Measurements from ENCODE around the gene ARSG.
"Not testable (repeated sequence)": the region's sequence is repeated elsewhere in the genome, so short reads cannot be mapped to it uniquely, and the experiment has no call there.

ARSG gene

GRCh38 chr17:68290955-68291835 is at the start of gene ARSG, which contains the start of gene SLC16A6:
Gene ARSG, plus strand, starts transcription at chr17:68291495. Its CDS starts 15,999 bp downstream, at chr17:68307494.
Gene SLC16A6, minus strand, starts transcription at chr17:68291127. Its CDS starts 12,807 bp downstream, at chr17:68278320.
- peak in 53 of 58 donors; percentile 7 to 83 (median 53) for DNase-seq

DNA sequence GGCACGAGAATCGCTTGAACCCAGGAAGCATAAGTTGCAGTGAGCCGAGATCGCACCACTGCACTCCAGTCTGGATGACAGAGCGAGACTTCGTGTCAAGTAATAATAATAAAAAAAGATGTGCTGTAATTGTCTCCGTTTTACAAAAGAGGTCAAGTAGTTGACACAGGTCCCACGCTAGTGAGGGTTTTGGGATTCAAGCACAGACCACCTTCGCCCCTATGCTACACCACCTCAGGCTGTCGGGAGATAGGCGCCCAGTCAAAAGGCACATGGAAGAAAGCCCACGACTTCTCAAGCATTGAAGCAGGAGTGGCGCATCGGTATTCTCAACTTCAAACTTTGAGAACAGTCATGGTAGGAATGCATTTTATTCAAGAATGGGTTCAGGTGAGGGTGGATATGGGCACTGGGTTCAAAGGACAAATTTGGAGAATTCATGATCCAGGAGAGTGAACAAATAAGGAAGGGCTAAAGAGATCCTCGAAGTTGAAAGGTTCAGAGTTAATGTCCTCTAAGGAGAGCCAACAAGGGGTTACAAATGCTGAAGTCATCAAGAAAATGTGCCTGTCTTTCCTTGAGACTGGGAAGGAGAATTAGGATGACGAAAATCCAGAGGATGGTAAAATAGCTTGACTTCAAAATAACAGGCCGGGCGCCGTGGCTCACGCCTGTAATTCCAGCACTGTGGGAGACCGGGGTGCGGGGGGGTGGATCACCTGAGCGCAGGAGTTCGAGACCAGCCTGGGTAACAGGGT is 44.8 kb upstream of the ARSG start:
- no peak for DNase-seq

DNA sequence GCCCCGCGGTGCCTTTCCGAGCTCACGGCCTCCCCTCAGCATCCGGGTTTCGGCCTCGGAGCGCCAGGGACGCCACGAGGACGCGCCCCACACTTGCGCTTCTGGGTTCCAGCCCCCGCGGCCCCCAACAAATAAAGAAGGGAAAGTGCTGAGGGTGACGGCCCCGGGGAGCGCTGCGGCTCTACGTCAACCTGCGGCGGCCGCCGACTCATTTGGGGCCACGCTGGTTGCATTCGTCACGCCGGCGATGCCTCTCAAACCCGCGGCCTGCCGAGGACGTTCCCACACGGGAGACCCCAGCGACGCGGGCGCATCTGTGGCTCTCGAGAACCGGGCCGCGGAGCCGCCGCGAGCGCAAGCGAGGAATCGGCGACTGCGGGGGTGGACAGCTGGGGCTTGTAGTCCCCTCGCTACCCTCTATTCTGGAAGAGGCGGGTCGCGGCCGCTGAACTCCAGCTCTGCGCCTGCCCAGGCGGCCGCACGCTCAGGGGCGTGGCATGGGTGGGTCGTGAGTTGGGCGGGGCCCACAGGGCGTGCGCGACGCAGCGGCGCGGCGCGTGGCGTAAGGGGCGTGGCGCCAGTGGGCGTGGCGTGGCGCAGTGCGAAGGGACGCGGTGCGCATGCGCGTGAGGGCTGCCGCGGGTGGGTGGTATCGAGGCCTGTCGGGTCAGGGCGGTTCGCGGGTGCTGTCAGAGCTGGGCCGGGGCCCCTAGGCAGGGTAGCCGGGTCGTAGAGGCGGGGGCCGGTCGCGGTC is 43.7 kb upstream of the ARSG start, which contains the start of gene AMZ2:
AMZ2 (plus strand) TSS at position 599 of the 754 bp plus-strand sequence. CDS start 2,145 bp downstream, outside the sequence.
- DNase-seq = peak; percentile 59 to 99 (median 95)

DNA sequence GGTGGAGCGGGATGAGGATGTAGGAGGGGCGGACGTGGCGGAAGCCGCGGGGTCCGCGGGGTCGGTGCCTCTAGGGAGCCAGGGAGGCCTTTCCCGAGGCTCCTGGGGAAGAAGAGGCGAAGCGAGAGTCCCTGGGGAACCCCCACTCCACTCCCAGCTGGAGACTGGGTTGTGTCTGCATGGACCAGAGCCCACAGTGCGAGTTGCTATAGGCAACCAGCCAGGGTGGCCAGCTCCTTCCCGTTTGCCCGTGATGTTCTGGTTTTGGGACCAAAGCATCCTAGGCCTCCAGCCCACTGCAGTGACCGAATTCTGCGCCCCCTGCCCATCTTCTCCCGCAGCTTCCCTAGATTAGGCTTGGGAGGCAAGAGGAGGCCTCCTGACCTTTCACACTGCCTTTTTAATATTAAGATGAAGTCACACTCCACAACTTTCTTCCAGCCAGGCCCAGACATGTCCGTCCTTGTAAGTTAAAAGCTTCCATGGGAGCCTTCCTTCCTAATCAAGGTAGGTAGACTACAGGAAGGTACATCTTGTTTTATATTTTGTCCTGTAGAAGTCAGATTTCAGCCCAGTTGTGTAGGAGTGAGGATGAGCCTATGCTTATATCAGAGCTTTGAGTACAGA is 43.0 kb upstream of the ARSG start:
- DNase-seq = peak in 30 of 58 donors; percentile 51 to 88 (median 78)

DNA sequence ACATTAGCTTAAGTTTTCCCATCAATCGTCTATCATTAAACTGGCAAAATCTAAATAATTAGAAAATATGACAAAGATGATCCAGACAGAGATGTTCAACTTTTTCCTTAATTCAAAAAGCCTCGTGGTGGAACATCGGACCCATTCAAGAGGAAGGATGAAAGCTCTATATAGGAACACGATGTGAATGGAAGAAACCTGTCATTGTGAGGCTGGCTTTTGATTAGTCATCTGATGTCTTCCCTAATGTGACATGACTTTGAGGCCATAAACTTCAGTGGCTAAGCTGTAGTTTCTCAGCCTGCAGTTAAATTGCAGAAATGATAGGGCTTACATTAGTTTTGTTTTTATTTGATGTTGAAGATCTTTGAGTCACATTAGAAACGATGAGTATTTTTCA is 42.4 kb upstream of the ARSG start:
- DNase-seq = no peak

GRCh38 chr17:68249354-68249765 is 41.9 kb upstream of the ARSG start:
- DNase-seq = no peak

- DNase-seq = not testable (repeated sequence)
Measured at GRCh38 chr17:68253426-68253825, 37.9 kb upstream of the ARSG start.

GRCh38 chr17:68255151-68255550 is 36.1 kb upstream of the ARSG start:
- no peak for DNase-seq

DNA sequence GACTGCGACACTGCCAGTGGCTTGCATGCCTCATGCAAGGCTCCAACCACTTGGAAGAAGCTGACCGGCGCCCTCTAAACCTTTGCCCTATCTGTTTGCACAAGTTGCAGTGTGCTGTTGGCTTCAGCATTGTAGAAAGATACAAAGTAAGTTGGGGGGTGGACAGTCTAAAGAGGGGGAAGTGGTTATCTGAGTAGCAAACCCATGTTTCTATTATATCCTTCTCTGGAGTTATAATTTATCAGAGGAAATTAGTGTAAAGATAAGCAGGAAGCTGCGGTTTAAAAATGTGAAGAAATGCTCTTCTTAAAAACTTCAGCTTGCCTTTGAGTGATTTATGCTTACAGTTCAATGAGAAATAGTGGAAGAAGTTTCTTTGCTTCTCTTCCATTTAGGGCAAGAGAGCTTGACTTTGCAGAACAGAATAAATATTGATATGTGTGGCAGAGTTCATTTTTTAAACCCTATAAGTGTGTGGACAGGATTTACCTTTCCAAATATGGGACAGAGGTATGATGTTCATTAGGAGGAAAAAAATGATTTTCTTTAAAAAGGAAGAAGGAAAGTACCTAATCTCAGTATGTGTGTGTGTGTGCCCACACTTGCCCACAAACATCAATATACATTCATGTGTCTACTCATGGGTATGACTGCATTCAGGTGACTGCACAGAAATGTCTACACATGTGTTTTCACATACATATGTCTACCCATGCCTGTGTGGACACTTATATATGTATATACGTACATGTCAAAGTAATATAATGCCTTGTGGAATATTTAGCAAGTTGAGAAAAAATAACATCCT is 35.4 kb upstream of the ARSG start:
- DNase-seq = no peak

- DNase-seq = not testable (repeated sequence)
Measured at GRCh38 chr17:68256701-68257100, 34.6 kb upstream of the ARSG start.

- DNase-seq = no peak
Measured at GRCh38 chr17:68257934-68258333, 33.4 kb upstream of the ARSG start.

GRCh38 chr17:68258890-68259647 is 32.2 kb upstream of the ARSG start:
- peak in 10 of 58 donors; percentile 2 to 44 (median 16) for DNase-seq

DNA sequence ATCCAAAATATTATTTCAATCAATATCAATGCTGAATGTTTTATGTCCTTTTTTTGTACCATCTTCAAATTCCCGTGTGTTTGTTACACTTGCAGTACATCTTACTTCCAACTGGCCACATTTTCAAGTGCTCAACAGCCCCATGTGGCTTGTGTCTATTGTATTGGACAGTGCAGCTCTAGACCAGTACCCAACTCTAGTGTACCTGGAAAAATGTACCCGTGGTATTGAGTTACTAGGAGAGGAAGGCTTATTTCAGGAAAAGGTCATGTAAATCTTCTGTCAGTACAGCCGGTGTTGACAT is 31.7 kb upstream of the ARSG start:
- not testable (repeated sequence) for DNase-seq

DNA sequence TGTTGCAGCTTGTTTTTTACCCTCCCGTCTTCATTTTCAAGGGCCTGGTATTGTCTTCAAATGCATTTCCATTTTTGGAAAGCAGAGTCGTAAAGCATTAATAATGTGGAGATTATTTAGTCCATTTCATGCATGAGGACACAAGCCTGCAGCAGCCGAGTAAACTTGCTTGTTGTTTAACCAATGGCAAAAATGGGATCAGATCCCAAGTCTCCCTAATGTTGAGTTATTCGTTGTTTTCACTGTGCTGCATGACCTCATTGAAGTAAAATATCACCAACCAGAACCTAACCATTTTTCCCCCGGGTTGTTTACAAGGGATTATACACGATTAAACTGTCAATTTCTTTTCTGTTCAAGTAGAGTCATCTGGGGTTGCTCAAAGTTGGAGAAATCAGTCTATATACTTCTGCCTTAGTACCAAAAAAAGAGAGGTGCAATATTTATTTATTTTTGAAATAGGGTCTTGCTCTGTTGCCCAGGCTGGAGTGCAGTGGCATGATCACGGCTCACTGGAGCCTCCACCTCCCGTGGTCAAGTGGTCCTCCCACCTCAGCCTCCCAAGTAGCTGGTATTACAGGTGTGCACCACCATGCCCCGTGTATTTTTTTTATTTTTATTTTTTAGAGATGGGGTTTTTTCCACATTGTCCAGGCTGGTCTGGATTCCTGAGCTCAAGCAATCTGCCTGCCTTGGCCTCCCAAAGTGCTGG is 31.1 kb upstream of the ARSG start:
- no peak for DNase-seq

- not testable (repeated sequence) for DNase-seq
Measured at GRCh38 chr17:68262467-68262866, 28.8 kb upstream of the ARSG start.

GRCh38 chr17:68263101-68263681 is 28.1 kb upstream of the ARSG start:
- peak in 12 of 58 donors; percentile 5 to 67 (median 10) for DNase-seq

- DNase-seq = not testable (repeated sequence)
Measured at GRCh38 chr17:68265833-68266232, 25.5 kb upstream of the ARSG start.

- peak in 1 of 58 donors; percentile 12 for DNase-seq
Measured at GRCh38 chr17:68273722-68274121, 17.6 kb upstream of the ARSG start.
